Adipocyte (in vitro differentiated cells): Measurements from ENCODE around the gene EFCAB8.

Source experiments
- DNase-seq: peaks from one replicate; pipeline ENCODE4 v3.0.0-alpha.2; 2015; ENCODE audit warnings: low read depth
- H3K27me3 ChIP-seq: replicated peaks from 2 replicates; pipeline ENCODE4 v1.7.0; 2013; ENCODE audit warnings: mild to moderate bottlenecking, low read length, moderate library complexity; ENCODE audit not compliant: control insufficient read depth, insufficient read depth
- H3K36me3 ChIP-seq: 2 replicates; pipeline ENCODE4 v1.7.0; 2013; ENCODE audit warnings: low read length, mild to moderate bottlenecking, moderate library complexity; ENCODE audit not compliant: control insufficient read depth, insufficient read depth, severe bottlenecking
- H3K4me1 ChIP-seq: 2 replicates; pipeline ENCODE4 v1.7.0; 2013; ENCODE audit warnings: mild to moderate bottlenecking, low read length, moderate library complexity; ENCODE audit not compliant: control insufficient read depth, insufficient read depth
- H3K4me3 ChIP-seq: 2 replicates; pipeline ENCODE4 v1.7.0; 2013; ENCODE audit warnings: mild to moderate bottlenecking, low read length, moderate library complexity
- H3K9ac ChIP-seq: 2 replicates; pipeline ENCODE4 v1.7.0; 2013; ENCODE audit warnings: mild to moderate bottlenecking, low read length, moderate library complexity
- H3K9me3 ChIP-seq: 2 replicates; pipeline ENCODE4 v1.7.0; 2013; ENCODE audit warnings: mild to moderate bottlenecking, low read length, moderate library complexity; ENCODE audit not compliant: control insufficient read depth

The EFCAB8 gene

DNA sequence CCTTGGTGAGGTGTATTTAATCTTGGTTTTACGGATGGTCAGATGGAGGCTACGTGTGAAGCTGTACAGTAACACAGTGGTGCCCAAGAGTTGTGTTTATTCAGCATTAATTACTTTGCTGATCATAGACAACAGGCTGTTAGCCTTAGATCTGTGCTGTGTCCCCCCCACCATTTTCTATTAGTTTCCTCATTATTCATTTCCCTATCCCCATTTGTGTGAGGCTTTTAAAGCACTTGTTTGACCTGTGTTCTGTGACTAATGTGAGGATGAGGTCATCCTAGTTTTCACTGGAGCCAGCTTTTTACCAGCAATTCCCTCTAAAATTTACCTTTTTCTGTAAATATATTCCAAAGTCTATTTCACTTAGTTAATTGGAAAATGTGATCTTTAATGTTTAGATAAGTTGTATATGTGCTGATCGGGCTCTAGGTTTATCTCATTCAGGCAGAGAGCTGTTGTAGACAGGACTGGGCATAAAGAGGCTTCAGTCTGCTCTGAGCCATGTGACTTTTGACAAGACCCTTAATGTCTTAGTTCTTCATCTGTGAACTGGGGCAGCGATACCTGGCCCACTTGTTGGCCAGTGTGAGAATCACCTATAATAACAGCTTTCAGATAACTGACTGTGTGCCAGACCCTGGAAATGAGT lies 30.6 kb upstream of the EFCAB8 start:
- peaks cover 43% of the 10 kb centered on the region for H3K4me1 ChIP-seq
- no peak overlapping the region for H3K4me3 ChIP-seq
- no peaks in the 10 kb centered on the region for H3K27me3 ChIP-seq
- DNase-seq: no peak
- no peak overlapping the region for H3K9ac ChIP-seq
- no peaks in the 10 kb centered on the region for H3K9me3 ChIP-seq
- H3K36me3 ChIP-seq: peaks cover 14% of the 10 kb centered on the region

DNA sequence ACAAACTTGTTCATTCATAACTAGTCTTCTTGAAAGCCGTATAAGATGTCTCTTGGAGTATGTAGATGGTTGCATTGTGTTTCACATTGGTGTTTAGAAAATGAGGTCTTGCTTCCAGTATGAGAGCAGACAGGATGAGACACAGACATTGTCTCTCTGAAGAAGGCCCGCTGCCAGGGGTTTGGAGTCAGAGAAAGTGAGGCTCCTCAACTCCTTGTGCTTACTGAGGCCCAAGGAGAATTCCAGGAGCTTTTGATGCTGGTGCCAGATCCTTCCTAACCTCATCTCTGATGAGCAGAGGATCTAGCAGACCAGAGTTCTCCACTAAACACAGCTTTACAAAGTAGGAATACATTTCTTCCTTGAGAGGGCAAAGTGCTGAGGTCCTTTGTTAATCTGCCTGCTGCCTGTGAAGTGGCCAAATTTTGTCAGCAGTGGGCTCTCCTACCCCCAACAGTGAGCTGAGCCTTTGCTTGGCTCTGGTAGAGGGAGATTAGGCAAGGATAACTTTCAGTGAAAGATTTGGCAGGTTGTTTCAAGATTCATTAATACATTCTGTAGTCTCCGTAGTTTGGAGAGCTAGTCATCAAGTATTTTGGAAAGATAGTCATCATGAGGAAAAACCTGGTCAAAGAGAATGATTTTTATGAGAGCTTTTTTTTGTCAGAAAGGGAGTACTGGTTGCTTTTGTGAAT lies 29.3 kb upstream of the EFCAB8 start:
- H3K9me3 ChIP-seq: no peaks in the 10 kb centered on the region
- peaks cover 31% of the 10 kb centered on the region for H3K4me1 ChIP-seq
- H3K36me3 ChIP-seq: peaks cover 27% of the 10 kb centered on the region
- H3K9ac ChIP-seq: peak overlapping the region; percentile 57
- H3K27me3 ChIP-seq: no peaks in the 10 kb centered on the region
- DNase-seq: no peak
- H3K4me3 ChIP-seq: peak overlapping the region; percentile 55

DNA sequence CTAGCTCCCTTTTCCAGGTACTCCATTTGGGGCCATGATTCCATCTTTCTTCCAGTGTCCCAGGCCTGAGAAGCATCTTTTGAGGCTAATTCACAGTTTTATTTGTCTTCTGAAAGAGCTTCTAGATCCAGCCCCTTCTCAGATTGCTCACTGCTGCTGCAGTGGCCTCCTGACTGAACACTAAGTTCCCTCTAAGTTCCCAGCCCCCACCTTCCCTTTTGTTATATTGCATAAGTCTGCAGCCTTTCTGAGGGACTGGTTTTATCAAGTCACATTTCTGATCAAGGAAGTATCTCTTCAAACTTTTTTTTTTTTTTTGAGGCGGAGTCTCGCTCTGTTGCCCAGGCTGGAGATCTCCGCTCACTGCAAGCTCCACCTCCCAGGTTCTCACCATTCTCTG lies 28.3 kb upstream of the EFCAB8 start:
- peak; percentile 76 for DNase-seq
- Histone ChIP-seq H3K9ac (peak overlapping the region; percentile 57), H3K4me1 (peaks cover 28% of the 10 kb centered on the region), H3K4me3 (peak overlapping the region; percentile 55), H3K36me3 (peaks cover 36% of the 10 kb centered on the region), H3K9me3 (no peaks in the 10 kb centered on the region), H3K27me3 (no peaks in the 10 kb centered on the region)

DNA sequence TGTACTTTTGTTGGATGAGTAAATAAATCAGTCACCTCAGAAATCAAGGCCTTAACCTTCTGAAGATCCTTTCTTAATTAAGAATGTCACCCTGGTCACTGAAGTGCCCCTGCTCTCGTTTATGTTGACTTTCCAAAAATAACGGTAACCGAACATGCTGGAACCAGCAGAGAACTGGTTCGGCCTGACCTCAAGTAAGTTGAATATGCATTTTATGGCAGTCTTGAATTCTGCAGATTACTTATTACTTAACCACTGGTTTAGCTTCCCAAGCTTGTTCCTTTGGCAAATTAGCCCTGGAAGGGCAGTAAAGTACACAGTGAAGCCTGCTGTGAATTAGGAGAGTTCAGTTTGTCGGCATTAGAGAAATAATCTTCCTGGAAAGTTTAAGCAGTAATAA lies 26.7 kb upstream of the EFCAB8 start:
- no peak for DNase-seq
- Histone ChIP-seq H3K9ac (no peak overlapping the region), H3K36me3 (peaks cover 43% of the 10 kb centered on the region), H3K4me1 (peaks cover 28% of the 10 kb centered on the region), H3K9me3 (no peaks in the 10 kb centered on the region), H3K27me3 (no peaks in the 10 kb centered on the region), H3K4me3 (no peak overlapping the region)

DNA sequence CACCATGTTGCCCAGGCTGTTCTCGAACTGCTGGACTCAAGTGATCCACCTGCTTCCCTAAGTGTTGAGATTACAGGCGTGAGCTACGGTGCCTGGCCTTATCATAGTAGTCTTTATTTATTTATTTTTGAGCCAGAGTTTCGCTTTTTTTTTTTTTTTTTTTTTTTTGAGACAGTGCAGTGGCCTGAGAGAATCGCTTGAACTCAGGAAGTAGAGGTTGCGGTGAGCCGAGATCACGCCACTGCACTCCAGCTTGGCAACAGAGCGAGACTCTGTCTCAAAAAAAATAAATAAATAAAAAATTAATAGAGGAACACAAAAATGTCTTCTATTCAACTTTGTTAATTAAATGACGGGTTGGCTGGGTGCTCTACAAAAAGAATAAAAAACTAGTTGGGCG lies 26.1 kb upstream of the EFCAB8 start:
- H3K27me3 ChIP-seq: no peaks in the 10 kb centered on the region
- no peak overlapping the region for H3K9ac ChIP-seq
- no peak for DNase-seq
- no peaks in the 10 kb centered on the region for H3K9me3 ChIP-seq
- peaks cover 28% of the 10 kb centered on the region for H3K4me1 ChIP-seq
- no peak overlapping the region for H3K4me3 ChIP-seq
- H3K36me3 ChIP-seq: peaks cover 45% of the 10 kb centered on the region

DNA sequence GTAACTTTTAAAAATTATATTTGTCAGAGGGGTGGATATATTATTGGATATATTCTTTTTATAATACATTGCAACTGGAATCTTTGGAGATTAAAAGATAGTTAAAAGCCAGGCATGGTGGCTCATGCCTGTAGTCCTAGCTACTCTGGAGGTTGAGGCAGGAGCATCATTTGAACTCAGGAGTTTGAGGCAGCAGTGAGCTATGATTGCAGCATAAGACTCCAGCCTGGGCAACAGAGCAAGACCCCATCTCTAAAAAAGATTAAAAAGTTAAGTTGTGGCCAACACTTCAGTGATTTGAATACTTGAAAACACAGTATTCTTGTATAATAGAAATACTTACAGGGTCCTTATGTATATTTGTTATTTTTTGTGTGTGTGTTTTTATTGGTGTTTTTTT lies 23.8 kb upstream of the EFCAB8 start:
- peaks cover 68% of the 10 kb centered on the region for H3K36me3 ChIP-seq
- H3K27me3 ChIP-seq: no peaks in the 10 kb centered on the region
- DNase-seq: no peak
- H3K9ac ChIP-seq: no peak overlapping the region
- H3K9me3 ChIP-seq: no peaks in the 10 kb centered on the region
- no peak overlapping the region for H3K4me3 ChIP-seq
- peaks cover 7% of the 10 kb centered on the region for H3K4me1 ChIP-seq

DNA sequence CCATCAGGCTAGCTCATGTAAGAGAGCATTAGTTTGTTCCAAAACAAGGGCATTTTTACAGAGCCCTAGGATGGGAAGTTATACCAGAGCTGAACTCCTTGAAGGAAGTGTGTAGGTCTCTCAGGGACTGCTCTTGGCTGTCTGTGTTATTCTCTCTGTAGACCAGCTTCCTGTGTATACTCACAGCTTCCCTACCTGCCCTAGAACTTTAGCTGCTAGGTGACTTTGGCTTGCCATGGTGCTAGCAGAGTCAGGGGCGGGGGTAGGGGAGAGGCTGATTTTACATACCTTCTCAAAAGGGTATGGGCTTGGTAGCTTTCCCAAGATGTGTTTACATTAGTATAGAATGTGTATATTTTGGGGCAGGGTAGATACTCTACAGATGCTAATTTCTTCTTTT lies 21.6 kb upstream of the EFCAB8 start:
- DNase-seq: no peak
- H3K4me1 ChIP-seq: no peaks in the 10 kb centered on the region
- H3K36me3 ChIP-seq: peaks cover 83% of the 10 kb centered on the region
- H3K9me3 ChIP-seq: no peaks in the 10 kb centered on the region
- H3K4me3 ChIP-seq: no peak overlapping the region
- H3K9ac ChIP-seq: no peak overlapping the region
- H3K27me3 ChIP-seq: no peaks in the 10 kb centered on the region

DNA sequence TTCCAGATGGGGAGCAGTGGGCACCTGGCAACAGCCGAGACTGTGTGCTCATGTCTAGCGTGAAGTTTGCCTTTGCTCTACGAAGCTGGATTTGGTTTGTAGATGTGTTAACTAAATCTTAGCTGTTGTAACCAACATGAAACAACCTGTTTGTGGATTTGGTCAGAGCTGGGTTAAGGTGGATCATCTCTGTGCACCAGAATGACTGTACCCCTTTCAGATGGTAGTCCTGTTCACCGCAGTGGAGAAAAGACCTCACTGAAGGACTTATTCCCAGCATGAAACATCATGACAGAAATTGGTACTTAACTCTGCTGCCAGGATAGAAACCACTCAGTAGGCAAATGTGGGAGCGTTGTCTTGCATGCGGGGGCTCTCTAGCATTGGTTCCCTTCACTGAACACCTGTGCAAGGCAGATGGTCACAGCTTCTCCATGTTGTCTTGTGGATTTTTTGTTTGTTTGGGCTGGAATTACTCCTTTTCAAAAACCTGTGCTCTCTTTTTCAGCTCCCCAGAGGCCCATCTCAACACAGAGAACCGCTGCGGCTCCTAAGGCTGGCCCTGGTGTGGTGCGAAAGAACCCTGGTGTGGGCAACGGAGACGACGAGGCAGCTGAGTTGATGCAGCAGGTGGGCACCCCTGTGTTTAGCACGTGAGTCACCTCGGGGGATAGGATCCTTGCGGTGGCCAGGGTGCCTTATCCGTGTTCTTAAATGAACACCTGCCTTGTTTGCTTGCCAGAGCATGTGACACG lies 19.3 kb upstream of the EFCAB8 start:
- no peaks in the 10 kb centered on the region for H3K4me1 ChIP-seq
- no peak for DNase-seq
- H3K27me3 ChIP-seq: no peaks in the 10 kb centered on the region
- H3K36me3 ChIP-seq: peaks cover 90% of the 10 kb centered on the region
- no peaks in the 10 kb centered on the region for H3K9me3 ChIP-seq
- H3K9ac ChIP-seq: no peak overlapping the region
- H3K4me3 ChIP-seq: no peak overlapping the region

DNA sequence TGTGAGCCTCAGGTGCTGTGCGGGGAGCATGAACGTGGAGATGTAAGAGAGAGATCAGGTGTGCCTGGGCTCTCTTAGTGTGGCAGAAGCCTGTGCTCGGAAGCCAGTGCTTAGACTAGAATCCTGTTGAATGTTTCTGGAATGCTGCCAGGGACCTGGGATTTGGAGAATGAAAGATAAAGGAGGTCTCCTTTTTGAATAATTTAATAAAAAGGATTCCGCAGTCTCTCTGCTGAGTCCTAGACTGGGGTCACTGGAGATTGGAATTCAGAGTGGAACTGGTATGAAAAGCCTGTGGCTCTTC lies 18.8 kb upstream of the EFCAB8 start:
- Histone ChIP-seq H3K4me1 (no peaks in the 10 kb centered on the region), H3K9me3 (no peaks in the 10 kb centered on the region), H3K4me3 (no peak overlapping the region), H3K36me3 (peaks cover 86% of the 10 kb centered on the region), H3K9ac (no peak overlapping the region), H3K27me3 (no peaks in the 10 kb centered on the region)
- no peak for DNase-seq

DNA sequence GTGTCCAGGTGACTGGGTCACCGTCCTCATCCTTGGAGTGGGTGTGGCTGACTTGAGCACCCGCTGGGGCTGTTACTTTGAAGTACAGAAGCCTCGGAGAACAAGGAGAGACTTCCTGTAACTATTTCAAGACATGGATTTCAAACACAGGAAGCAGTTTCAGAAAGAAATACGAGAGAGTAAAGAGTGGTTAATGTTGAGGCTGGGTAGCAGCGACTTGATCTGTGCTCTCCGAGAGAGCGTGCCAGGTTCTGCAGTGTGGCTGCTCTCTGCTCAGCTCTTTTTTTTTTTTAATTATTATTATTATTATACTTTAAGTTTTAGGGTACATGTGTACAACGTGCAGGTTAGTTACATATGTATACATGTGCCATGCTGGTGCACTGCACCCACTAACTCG lies 17.5 kb upstream of the EFCAB8 start:
- Histone ChIP-seq H3K27me3 (no peaks in the 10 kb centered on the region), H3K9ac (no peak overlapping the region), H3K36me3 (peaks cover 89% of the 10 kb centered on the region), H3K9me3 (no peaks in the 10 kb centered on the region), H3K4me1 (no peaks in the 10 kb centered on the region), H3K4me3 (no peak overlapping the region)
- DNase-seq: no peak

DNA sequence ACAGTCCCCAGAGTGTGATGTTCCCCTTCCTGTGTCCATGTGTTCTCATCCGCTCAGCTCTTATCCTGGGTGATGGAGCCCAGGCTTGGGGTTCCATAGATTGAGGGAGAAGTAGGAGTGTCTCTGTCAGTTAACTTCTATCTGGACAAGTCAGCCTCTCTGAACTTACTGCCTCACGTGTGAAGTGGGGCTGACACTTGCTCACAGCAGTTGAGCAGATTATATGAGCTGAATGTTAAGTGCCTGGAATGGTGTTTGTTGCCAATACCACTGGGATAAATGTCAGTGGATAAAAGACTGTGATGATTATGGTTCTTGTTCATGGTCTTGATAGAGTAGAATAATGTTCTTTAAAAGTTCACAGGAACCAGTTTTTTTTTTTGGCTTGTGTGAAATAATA lies 17.1 kb upstream of the EFCAB8 start:
- Histone ChIP-seq H3K4me3 (no peak overlapping the region), H3K9ac (no peak overlapping the region), H3K27me3 (no peaks in the 10 kb centered on the region), H3K36me3 (peaks cover 88% of the 10 kb centered on the region), H3K9me3 (no peaks in the 10 kb centered on the region), H3K4me1 (no peaks in the 10 kb centered on the region)
- no peak for DNase-seq
